Stimulated activated CD8-positive, alpha-beta memory T cell treated with anti-CD3 and anti-CD28 coated beads, Interleukin-4, amount 100 ng/mL, for 4 hours (primary cell): ENCODE data around the gene SPCS2.
A peak's percentile ranks its signal among the peaks of the same experiment; 100 is the strongest.

Experiments used
- DNase-seq, 2 donors: peaks; one replicate each; pipeline ENCODE4 v3.0.0-alpha.2; 2020; ENCODE audit warnings: low read depth in 2 of 2, low spot score in 1 of 2

SPCS2 gene

GRCh38 chr11:74948898-74949752, at the start of gene SPCS2, which contains the start of gene XRRA1:
Gene SPCS2 (plus strand): TSS chr11:74949266. CDS start chr11:74949286, 20 bp downstream.
Gene XRRA1 (minus strand): TSS chr11:74949091. CDS start chr11:74940878, 8,213 bp downstream.
- peak; percentile 94 to 98 for DNase-seq

DNA sequence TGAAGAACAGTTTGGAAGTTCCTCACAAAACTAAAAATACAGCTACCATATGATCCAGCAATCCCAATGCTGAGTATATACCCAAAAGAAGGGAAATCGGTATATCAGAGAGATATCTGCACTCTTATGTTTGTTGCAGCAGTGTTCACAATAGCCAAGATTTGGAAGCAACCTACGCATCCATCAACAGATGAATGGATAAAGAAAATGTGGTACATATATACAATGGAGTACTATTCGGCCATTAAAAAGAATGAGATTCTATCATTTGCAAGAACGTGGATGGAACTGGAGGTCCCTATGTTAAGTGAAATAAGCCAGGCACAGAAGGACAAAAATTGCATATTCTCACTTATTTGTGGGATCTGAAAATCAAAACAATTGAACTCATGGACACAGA, 46.7 kb upstream of the SPCS2 start:
- no peak for DNase-seq

- DNase-seq = no peak
Observed at GRCh38 chr11:74905326-74905725, 43.7 kb upstream of the SPCS2 start.

DNA sequence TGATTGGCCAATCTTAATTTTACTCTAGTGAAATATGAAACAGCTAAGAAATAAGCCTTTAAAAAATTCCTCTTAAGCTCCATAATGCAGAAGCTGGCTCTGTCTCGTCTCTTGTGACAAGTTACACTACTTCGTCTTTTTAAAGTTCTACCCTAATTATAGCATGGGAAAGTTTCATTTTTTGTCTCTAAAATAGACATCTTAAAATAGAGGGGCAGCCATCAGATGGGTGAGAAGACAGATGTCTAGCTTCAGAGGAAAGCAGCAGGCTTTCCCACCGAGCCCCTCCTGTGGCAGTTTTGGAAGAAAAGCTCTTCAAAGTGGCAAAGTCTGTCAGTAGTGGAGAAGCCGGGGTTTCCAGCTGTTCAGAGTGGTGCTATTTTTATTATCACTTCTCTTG, 39.7 kb upstream of the SPCS2 start:
- DNase-seq = no peak

DNA sequence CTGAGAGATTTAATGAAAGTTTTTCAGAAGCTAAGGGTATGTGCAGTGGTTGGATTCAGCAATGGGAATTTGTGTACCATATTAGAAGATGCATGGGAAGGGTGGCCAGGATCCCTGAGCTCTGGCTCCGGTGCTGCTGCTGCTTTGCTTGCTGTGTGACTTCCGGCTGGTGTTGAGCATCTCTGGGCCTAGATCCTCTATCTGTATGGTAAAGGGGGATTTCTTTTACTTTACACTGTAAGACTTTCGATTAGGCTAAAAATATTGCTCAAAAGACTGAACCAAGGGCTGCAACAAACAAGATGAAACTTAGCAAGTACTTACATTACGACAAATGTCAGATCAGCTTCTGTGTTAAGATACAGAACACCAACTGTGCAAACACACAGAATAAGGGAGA, 39.3 kb upstream of the SPCS2 start:
- no peak for DNase-seq

GRCh38 chr11:74923125-74923524, 25.9 kb upstream of the SPCS2 start:
- DNase-seq = no peak

- no peak for DNase-seq
Observed at GRCh38 chr11:74925281-74925680, 23.8 kb upstream of the SPCS2 start.

GRCh38 chr11:74926304-74927030, 22.6 kb upstream of the SPCS2 start:
- no peak for DNase-seq

DNA sequence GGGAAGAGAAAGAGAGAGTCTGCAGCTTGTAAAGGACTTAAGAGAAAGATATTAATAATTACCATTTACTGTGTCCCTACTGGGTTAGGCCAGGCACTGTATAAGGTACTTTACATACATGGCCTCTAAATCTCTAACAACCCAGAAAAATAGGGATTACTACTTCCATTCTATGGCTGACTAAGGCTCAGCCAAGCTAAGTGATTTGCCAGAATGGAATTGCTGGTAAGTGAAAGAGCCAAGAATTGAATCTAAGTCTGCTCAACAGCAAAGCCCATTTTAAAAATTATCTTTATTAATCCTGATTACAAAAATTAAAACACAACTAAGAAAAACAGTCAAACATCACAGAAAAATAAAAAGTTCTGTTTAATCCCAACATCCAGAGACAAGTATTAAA, 21.6 kb upstream of the SPCS2 start:
- no peak for DNase-seq

DNA sequence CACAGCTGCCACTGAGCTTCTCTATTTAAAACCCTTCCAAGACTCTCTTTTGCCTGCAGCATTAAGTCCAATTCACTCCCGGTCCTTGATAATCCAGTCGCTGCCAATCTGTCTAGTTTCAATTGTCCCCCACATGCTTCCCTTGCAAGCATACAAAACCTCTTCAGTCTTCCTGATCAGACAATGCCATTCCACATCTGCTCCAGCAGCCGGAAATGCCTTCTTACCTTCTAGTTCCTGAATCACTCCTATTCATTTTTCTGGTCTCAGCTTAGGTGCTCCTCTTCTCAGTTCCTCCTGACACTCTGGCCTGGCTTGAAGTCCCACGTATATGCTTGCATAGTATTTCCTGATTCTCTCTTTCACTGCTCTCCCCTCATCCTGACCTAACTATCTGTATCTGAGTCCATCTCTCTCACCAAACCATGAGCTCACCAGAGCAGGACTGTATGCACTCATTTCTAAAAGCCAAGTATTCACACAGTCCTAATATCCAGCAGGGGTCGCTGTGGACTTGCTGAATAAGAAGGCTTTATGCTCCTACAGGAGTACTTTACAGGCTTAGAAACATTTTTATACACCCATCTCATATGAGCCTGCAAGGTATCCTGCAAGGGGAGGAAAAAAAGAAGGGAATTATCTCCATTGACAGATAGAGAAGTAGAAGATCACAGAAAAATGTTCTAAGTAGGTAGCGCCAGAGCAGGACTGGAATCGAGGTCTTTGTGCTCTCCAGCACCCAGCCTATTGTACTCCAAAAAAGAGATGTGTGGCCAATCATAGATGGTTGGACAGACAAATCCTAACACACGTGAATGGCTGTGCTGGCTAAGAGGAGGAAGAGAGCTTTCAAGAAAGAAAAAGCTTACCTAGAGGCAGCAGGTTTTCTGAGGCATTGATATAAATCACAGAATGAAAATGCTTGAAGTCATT, 19.4 kb upstream of the SPCS2 start:
- peak; percentile 16 to 40 for DNase-seq

GRCh38 chr11:74932169-74932568, 16.9 kb upstream of the SPCS2 start:
- no peak for DNase-seq

DNA sequence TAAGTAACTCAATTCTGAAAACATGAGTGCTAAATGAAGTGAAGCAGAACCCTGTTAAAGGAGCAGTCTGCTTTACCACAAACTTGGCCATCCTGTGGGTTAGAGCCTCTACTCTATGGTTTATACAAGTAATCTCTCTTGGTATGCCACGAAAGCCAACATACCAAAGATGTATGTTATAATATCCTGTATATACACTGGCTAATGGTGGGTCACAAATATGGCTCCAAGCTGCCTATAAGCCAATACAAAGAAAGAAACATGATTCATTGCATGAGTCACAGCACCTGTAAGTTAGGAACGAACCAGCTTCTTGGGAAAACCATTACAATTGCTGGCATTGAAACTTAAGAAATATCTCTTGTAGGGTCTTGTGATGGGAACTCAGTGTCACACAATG, 16.3 kb upstream of the SPCS2 start:
- DNase-seq = no peak

DNA sequence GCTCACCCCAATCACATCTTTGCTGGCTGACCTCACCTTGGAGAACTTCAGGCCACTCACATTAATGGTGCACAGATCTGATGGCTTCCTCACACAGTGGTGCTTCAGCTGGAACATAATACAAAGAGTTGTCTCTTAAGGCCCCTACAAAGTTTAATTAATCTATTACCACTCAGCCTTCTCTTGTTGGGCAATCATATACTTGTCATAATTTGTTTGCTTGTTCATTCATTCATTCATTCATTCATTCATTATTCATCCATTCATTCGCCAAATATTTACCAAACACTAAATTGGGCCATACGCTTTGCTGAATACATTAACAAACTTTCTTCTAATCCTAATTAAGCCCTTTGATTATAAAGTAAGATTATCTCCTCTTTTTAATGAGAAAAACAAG, 15.3 kb upstream of the SPCS2 start:
- no peak for DNase-seq

DNA sequence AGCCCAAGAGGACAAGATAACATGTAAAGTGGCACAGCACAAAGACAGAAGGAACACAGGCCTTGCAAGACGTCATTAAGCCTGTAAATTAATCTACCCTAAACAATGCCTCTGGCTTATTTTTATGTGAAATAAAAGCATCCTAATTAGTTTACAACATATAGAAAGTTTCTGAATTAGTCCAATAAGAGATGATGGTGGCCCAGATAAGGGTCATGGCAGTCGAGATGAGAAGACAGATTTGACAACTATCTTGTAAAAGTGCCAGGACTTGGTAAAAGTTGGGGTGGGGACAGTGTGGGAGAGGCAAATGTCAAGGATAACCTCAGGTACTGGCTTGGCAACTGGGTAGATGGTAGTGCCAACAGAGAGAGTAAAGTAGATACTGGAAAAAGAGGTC, 13.8 kb upstream of the SPCS2 start:
- no peak for DNase-seq

GRCh38 chr11:74936087-74936486, 13.0 kb upstream of the SPCS2 start:
- DNase-seq = no peak

DNA sequence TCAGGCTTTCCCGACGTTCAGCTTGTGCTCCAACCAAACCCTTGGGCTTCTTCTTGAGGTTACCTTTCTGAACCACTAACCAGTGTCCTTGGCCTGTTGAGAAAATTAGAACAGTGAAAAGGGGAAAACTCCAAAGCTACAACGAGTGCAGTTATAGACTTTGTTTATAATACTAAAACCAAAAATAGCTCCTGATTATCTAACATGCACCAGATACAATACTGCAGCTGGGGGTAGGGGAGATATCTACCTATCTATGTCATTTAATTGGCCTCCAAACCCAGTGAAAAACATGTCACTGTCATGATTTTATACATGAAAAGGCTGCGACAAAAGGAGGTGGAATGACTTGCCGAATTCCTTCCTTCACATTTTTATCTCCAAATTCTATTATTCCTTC, 12.1 kb upstream of the SPCS2 start:
- DNase-seq = no peak

DNA sequence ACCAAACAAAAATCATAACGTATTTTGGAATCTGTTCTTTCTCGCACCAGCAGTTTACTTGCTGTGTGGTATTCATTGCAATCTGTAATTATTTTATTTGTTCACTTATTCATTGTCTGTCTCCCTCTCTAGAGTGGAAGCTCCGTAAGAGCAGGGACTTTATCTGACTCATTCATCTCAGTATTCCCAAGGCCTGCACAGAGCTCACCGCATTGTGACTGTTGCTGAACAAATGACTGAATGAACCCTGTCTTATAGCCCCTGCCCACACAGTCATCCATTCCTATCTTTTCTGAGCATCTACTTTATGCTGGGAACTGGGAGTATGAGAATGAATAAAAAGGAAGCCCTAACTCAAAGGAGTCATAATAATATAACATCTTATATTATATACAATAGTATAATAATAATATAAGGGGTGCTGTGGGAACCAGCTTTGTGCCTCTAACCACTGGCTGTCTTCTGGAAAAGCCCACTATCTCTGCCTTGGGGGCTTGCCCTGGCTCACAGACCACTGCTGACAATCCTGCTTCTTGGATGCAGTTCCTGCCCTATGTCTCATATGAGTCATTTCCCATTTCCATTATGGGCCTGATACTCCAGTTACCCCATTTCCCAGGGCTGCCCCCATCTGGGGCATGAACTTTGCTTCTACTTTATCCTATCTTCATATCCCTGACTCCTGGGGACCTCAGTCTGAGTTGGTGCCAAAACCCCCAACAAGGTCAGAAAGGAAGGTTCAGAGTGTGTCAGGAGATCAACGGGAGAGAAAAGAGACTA, 11.2 kb upstream of the SPCS2 start:
- DNase-seq = no peak

DNA sequence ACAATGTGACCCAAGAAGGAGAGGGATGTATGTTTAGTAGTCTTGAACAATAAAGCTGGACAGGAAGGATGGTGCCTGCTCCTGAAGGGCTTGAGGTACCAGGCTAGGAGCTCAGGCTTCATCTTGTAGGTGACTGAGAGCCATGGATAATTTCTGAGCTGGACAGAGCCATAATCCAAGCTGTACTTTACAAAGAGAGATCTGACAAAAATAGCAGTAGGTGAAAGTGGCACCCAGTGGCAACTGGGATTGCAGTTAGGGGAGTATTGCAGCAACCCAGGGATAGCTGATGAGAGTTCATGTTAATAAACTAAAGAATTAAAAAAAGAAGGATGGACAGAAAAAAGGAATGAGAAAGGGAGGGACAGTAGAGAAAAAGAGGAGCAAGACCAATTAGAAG, 7.6 kb upstream of the SPCS2 start:
- DNase-seq = no peak

DNA sequence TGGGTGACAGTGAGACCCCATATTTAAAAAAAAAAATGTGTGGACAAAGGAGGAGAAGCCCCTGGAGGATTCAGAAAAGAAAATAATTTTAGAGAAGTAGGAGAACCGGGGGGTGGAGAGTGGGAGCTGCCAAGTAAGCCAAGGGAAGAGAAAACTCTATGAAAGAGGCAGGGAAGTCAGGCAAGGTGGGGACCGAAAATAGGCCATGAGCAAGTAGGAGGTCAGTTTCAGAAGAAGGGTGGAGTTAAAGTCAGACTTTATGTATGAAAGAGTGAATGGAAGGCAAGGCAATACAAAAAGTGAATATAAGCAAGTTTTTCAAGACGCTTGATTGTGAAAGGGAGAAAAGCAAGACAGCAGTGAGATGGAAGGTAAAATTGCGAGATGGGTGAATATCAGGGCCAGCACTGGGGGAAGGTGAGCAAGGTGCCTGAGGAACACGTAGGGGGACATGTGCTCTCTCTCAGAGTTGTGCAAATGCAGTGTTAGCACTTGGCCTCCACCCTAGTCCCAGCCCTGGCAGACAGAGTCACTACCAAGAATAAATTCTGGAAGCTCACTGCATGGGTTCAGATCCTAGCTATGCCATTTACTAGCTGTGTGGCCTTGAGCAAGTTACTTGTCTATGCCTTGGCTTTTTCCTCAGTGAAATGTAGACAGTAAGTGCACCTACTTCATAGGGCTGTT, 6.8 kb upstream of the SPCS2 start:
- DNase-seq = no peak

GRCh38 chr11:74948546-74948897, 544 bp upstream of the SPCS2 start:
- no peak for DNase-seq
